ENCODE measurements around the gene CAPN15. TPM values are rescaled to one million over a fixed set of nuclear protein-coding genes. Genes with fewer than 3 reads are reported as not detected.
"Not testable (repeated sequence)": the region's sequence is repeated elsewhere in the genome, so short reads cannot be mapped to it uniquely, and the experiment has no call there.

The CAPN15 gene
- 29.8 TPM for total RNA-seq (2013)
- polyA plus RNA-seq: 10 to 100 TPM in 1 of 3 donors, 1 to 10 TPM in 2; 3.4 to 42.6 (median 3.9) TPM
- polyA minus RNA-seq: 36.4 and 40.7 TPM in 2 replicates
- 19.9 to 78.9 (median 36.6) reads per million in 11 experiments for total RNA-seq

DNA sequence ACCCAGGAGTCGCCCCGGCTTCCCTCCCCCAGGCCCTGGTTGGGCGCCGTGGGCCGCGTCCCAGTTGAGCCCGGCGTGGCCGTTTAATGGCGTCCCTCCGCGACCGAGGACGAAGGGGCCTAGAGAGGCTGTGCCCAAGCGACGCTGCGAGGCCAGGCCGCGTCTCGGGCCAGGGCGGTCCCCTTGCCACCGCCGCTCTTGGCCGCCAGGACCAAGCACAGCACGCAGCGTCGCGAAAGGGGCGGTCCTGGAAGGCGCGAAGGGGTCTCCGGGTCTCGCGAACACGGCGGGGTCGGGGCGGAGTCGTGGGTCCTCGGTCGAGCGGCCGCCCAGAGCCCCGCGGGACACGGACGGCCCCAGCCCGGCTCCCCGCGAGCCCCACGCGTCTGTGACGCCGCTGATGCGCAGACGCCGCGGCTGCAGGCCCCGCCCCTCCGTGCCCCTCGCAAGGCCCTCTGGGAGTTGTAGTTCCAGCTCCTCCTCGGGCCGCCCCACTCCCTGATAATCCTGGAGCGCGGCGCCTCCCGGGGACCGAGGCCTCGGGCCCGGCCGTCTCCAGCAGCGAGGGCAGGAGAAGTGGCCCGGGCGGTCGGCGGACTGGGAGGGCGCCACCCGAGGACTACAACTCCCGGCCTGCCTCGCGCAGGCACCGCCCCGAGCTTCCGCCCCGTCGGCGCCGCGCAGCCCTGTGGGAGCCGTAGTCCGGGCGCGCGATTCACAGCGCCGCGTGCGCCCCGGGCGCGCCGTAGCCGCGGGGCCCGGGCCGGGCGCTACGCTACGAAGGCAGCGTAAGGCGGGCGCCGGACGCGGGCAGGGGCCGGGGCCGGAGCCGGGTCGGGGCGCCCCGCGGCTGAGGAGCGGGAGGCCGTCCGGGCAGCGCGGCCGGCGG, at the start of gene CAPN15:
CAPN15 (plus strand) TSS at position 698 of the 889 bp plus-strand sequence. CDS start 19,127 bp downstream, outside the sequence.
- WGBS (ENCODE audit: insufficient coverage): under 1% methylated on average over 129 of the region's 129 CpGs
- Histone ChIP-seq H3K9ac (ENCODE audit: insufficient read depth, low read length, poor library complexity, severe bottlenecking) (peak within 1 kb of the TSS; percentile 85), H3K4me1 (ENCODE audit: control insufficient read depth in 1 of 2, insufficient read depth in 2 of 2, low read length in 2 of 2) (peaks cover 29 to 43% of the 10 kb centered on the region in 2 donors), H2AFZ (ENCODE audit: insufficient read depth, low read depth, low read length, poor library complexity, severe bottlenecking) (peak within 1 kb of the TSS; percentile 77), H3K4me2 (replicated peaks; ENCODE audit: extremely low read depth, low read length, poor library complexity, severe bottlenecking) (peak within 1 kb of the TSS; percentile 98), H4K20me1 (ENCODE audit: insufficient read depth, low read length) (peaks cover 47% of the 10 kb centered on the region), H3K4me3 (replicated peaks in 1 of 3; ENCODE audit: low read depth in 2 of 3, low read length in 3 of 3) (peak within 1 kb of the TSS; percentile 52 to 91 (median 76)), H3K9me3 (replicated peaks in 1 of 2; ENCODE audit: control insufficient read depth in 1 of 2, insufficient read depth in 1 of 2, low read length in 2 of 2) (no peaks in the 10 kb centered on the region), H3K27me3 (ENCODE audit: control insufficient read depth in 2 of 2, insufficient read depth in 2 of 2, low read length in 2 of 2) (no peaks in the 10 kb centered on the region), H3K36me3 (replicated peaks in 1 of 2; ENCODE audit: control insufficient read depth in 1 of 2, insufficient read depth in 2 of 2, low read length in 2 of 2) (peaks cover 0 to 4% of the 10 kb centered on the region in 2 donors), H3K27ac (ENCODE audit: low read depth in 1 of 2, low read length in 2 of 2) (peak within 1 kb of the TSS; percentile 60 to 92), H3K79me2 (ENCODE audit: insufficient read depth, low read length) (peaks cover 51% of the 10 kb centered on the region)
- Mint-ChIP-seq H3K27ac (peak within 1 kb of the TSS; percentile 83 to 94 (median 86)), H3K4me1 (peaks cover 39% of the 10 kb centered on the region), H3K4me3 (peak within 1 kb of the TSS; percentile 88 to 92), H3K27me3 (ENCODE audit: low read depth in 3 of 3) (peaks cover 0 to 2% (median 1%) of the 10 kb centered on the region in 3 donors), H3K36me3 (peaks cover 2 to 11% of the 10 kb centered on the region in 2 donors), H3K9me3 (no peaks in the 10 kb centered on the region)
- intact Hi-C loops (cut with micrococcal nuclease): loop anchor here (2.0 to 5.0 kb wide), 4 partner anchors 62 to 130 kb away; partner anchors contain the start of genes METTL26 (in 2 of the 2), DECR2 (in 1 of the 2) and NME4 (in 1 of the 2)
- TF ChIP-seq, protein P1, sequence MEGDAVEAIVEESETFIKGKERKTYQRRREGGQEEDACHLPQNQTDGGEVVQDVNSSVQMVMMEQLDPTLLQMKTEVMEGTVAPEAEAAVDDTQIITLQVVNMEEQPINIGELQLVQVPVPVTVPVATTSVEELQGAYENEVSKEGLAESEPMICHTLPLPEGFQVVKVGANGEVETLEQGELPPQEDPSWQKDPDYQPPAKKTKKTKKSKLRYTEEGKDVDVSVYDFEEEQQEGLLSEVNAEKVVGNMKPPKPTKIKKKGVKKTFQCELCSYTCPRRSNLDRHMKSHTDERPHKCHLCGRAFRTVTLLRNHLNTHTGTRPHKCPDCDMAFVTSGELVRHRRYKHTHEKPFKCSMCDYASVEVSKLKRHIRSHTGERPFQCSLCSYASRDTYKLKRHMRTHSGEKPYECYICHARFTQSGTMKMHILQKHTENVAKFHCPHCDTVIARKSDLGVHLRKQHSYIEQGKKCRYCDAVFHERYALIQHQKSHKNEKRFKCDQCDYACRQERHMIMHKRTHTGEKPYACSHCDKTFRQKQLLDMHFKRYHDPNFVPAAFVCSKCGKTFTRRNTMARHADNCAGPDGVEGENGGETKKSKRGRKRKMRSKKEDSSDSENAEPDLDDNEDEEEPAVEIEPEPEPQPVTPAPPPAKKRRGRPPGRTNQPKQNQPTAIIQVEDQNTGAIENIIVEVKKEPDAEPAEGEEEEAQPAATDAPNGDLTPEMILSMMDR (IDR thresholded peaks at IDR 0.05): no peak
- DNase-seq: peak; percentile 78 to 83 (median 81)

- Mint-ChIP-seq H3K36me3 (peaks cover 2 to 16% of the 10 kb centered on the region in 2 donors), H3K27ac (peak overlapping the region in 1 of 7 donors; percentile 25), H3K4me1 (peaks cover 14% of the 10 kb centered on the region)
- H3K27me3 Mint-ChIP-seq (ENCODE audit: low read depth in 3 of 3); H3K9me3 Mint-ChIP-seq; H3K27me3 ChIP-seq (ENCODE audit: control insufficient read depth in 2 of 2, insufficient read depth in 2 of 2, low read length in 2 of 2); H3K9ac ChIP-seq (ENCODE audit: insufficient read depth, low read length, poor library complexity, severe bottlenecking); DNase-seq; H3K9me3 ChIP-seq (replicated peaks in 1 of 2; ENCODE audit: control insufficient read depth in 1 of 2, insufficient read depth in 1 of 2, low read length in 2 of 2); H4K20me1 ChIP-seq (ENCODE audit: insufficient read depth, low read length); H3K4me3 Mint-ChIP-seq; H3K27ac ChIP-seq (ENCODE audit: low read depth in 1 of 2, low read length in 2 of 2); H3K4me3 ChIP-seq (replicated peaks in 1 of 3; ENCODE audit: low read depth in 2 of 3, low read length in 3 of 3); H2AFZ ChIP-seq (ENCODE audit: insufficient read depth, low read depth, low read length, poor library complexity, severe bottlenecking); H3K36me3 ChIP-seq (replicated peaks in 1 of 2; ENCODE audit: control insufficient read depth in 1 of 2, insufficient read depth in 2 of 2, low read length in 2 of 2); H3K4me1 ChIP-seq (ENCODE audit: control insufficient read depth in 1 of 2, insufficient read depth in 2 of 2, low read length in 2 of 2); H3K79me2 ChIP-seq (ENCODE audit: insufficient read depth, low read length); H3K4me2 ChIP-seq (replicated peaks; ENCODE audit: extremely low read depth, low read length, poor library complexity, severe bottlenecking); intact Hi-C loops (cut with micrococcal nuclease): not testable (repeated sequence)
- 93% methylated on average over 5 of the region's 10 CpGs for WGBS (ENCODE audit: insufficient coverage)
These were observed 49.2 kb upstream of the CAPN15 start for GRCh38 chr16:478287-478686.

Measured in CD14-positive monocyte (primary cell).